ENCODE measurements around the gene MED9. TPM values are rescaled to one million over a fixed set of nuclear protein-coding genes. Genes with fewer than 3 reads are reported as not detected.

The MED9 gene
- total RNA-seq, 1 donor: 27.0 TPM

DNA sequence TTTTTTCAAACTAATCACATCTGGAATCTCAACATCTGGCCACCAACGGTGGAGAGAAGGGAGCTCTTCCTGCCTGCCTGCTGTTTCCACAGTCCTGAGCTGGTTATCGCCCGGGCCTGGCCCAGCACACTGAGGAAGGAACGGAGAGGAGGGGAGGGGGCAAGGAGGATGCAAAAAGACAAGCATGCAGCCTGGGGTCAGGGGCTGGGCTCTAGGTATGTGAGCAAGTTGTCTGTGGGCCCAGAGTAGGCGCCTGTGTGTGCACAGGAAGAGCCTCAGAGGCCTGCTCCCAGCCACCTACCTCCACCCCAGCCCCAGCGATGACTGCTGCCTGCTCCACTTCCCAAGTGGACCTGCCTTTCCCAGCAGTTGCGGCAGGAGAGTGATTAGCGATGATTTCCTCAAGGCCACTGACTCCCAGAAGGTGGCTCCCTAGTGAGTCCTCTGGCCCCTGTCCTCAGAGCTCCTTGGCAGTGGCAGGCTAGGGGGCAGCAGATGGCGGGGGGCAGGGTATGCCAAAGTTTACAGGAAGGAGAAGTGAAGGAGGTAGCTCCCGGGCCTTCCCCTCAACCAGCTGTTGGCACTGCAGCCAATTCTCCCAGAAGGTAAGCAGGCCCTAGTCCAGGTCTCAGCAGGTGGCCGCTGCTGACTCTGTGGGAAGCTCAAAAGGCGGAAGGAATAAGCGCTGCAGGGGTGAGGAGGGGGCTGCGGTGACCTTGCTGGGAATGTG, 46.4 kb downstream of the MED9 start:
- Histone ChIP-seq H3K9me3 (ENCODE audit: low read depth, low read length) (no peaks in the 10 kb centered on the region), H3K27me3 (ENCODE audit: insufficient read depth, low read length) (no peaks in the 10 kb centered on the region), H3K4me3 (ENCODE audit: low read length) (no peak overlapping the region), H3K4me1 (ENCODE audit: insufficient read depth, low read length) (no peaks in the 10 kb centered on the region)

DNA sequence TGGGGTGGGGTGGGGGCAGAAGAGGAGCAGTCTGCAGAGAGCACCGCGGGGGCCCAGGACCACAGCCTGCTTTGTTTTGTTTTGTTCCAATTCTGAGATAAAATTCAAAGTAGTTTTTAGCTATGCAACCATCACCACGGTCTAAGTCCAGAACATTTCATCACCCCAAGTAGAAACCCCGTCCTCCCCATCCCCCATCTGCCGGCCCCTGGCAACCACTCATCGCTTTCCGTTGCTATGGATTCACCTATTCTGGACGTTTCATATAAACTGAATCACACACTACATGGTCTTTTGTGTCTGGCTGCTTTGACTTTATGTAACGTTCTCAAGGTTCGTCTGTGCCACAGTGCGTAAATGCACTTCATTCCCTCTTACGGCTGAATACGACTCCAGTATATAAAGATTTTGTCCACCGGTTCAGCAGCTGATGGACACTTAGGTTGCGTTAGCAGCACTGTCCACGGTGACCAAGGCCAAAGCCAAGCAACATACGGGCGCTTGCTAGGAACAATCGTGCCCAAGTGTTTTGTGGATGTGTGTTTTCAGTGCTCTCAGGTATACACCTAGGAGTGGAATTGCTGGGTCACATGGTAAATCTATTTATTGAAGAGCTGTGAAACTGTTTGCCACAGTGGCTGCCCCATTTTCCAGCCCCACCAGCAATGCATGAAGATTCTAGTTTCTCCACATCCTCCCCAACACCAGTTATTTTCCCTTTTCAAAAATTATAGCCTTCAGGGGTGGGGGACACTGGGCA, 47.1 kb downstream of the MED9 start:
- H3K9me3 ChIP-seq (ENCODE audit: low read depth, low read length): no peaks in the 10 kb centered on the region
- no peaks in the 10 kb centered on the region for H3K4me1 ChIP-seq (ENCODE audit: insufficient read depth, low read length)
- no peaks in the 10 kb centered on the region for H3K27me3 ChIP-seq (ENCODE audit: insufficient read depth, low read length)
- no peak overlapping the region for H3K4me3 ChIP-seq (ENCODE audit: low read length)

DNA sequence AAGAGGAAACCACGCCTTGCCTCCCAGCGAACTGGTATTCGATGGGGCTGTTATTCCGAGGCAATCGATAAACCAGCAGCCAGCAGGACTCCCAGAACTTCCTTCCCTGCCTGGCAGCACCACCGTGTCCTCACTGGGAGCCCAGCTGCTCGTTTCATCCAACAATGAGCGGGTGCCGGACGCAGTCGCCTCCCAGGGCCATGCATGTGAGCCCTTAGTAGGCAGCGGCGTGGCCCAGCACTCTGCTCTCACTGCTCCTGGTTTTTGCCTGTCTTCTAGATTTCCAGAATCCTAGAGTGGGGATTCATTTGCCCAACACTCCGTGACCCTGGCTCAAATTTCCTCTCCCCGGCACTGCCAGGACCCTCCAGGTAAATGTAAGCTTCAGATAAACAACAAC, 48.5 kb downstream of the MED9 start:
- Histone ChIP-seq H3K4me1 (ENCODE audit: insufficient read depth, low read length) (no peaks in the 10 kb centered on the region), H3K9me3 (ENCODE audit: low read depth, low read length) (no peaks in the 10 kb centered on the region), H3K4me3 (ENCODE audit: low read length) (no peak overlapping the region), H3K27me3 (ENCODE audit: insufficient read depth, low read length) (no peaks in the 10 kb centered on the region)

DNA sequence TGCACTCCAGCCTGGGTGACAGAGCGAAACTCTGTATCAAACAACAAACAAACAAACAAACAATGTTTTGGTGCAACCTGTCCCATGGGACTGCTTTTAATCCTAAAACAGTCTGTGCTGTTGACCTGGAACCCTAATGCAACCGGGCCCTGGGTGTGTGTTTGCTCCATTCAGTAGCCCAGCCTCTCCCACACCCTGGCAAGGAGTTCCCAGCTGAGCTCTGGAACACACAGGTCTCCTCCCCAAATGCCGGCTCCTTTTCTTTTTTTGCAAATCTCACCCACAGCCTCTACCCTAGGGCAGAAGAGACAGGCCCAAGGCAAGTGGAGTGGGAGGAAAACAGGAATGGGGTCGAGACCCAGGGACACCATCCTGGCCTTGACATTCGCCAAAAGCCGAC, 49.2 kb downstream of the MED9 start:
- Histone ChIP-seq H3K9me3 (ENCODE audit: low read depth, low read length) (no peaks in the 10 kb centered on the region), H3K4me3 (ENCODE audit: low read length) (no peak overlapping the region), H3K4me1 (ENCODE audit: insufficient read depth, low read length) (no peaks in the 10 kb centered on the region), H3K27me3 (ENCODE audit: insufficient read depth, low read length) (no peaks in the 10 kb centered on the region)

DNA sequence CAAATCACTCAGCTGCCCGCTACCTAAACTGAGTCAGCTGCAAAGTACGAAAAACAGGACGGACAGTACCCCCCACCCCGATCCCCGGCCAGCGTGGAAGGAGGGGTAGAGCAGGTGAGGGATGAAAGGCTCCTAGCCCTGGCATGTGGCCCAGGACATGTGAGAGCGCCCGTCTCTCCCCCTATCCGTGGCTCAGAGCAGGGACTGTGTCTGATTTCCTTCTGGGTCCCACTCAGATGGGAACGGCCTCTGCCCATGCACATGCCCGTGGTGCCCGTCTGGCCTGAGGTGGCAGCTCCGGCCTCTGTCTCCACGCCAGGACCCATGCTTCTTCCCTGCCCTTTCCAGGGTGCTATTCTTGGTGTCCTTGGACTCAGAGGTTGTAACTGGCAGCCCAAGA, 49.6 kb downstream of the MED9 start:
- H3K27me3 ChIP-seq (ENCODE audit: insufficient read depth, low read length): no peaks in the 10 kb centered on the region
- no peaks in the 10 kb centered on the region for H3K4me1 ChIP-seq (ENCODE audit: insufficient read depth, low read length)
- H3K9me3 ChIP-seq (ENCODE audit: low read depth, low read length): no peaks in the 10 kb centered on the region
- H3K4me3 ChIP-seq (ENCODE audit: low read length): no peak overlapping the region

DNA sequence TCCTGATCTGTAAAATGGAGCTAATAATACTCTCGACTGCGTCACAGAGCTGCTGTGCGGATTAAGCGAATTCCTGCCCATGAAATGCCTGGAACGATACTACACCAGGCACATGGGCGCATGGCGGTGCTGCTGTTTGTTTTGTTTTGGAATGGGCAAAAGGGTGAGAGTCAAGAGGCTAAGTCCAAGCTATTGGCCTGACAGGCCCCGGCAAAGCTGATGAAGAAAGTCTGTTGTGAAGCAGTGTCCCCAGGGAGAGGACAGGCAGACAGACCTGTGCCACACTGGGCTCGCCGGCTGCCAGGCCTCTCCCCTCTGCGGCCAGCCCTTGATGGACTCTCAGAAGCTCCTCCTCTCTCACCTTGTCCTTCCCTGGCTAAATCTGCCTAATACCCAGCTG, 50.7 kb downstream of the MED9 start:
- no peaks in the 10 kb centered on the region for H3K9me3 ChIP-seq (ENCODE audit: low read depth, low read length)
- no peaks in the 10 kb centered on the region for H3K4me1 ChIP-seq (ENCODE audit: insufficient read depth, low read length)
- no peaks in the 10 kb centered on the region for H3K27me3 ChIP-seq (ENCODE audit: insufficient read depth, low read length)
- H3K4me3 ChIP-seq (ENCODE audit: low read length): no peak overlapping the region

DNA sequence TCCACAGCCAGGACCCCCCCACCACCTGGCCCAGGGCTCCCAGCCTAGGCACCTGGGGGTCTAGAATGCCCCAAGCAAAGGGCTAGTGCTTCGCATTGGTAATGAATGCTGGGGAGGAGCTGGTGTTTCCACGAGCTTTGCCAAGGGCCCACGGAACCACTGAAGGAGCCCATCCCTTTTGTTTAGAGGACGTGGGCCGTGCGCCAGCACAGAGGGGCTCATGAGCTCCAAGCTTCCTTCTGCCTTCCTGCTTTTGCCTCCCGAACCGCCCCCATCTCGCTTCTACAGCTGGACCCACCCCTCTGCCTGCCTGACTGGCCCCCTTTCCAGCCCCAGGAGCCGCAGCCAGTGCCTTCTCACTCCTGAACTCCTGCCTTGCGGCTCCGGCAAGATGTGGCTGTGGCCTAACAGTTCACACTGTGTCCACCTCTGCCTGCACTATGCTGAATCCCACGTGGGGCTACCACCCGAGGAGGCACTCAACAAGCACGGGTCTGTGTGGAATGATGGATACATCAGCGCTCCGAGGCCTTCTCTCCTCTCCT, 51.2 kb downstream of the MED9 start:
- Histone ChIP-seq H3K9me3 (ENCODE audit: low read depth, low read length) (no peaks in the 10 kb centered on the region), H3K27me3 (ENCODE audit: insufficient read depth, low read length) (no peaks in the 10 kb centered on the region), H3K4me3 (ENCODE audit: low read length) (no peak overlapping the region), H3K4me1 (ENCODE audit: insufficient read depth, low read length) (no peaks in the 10 kb centered on the region)

DNA sequence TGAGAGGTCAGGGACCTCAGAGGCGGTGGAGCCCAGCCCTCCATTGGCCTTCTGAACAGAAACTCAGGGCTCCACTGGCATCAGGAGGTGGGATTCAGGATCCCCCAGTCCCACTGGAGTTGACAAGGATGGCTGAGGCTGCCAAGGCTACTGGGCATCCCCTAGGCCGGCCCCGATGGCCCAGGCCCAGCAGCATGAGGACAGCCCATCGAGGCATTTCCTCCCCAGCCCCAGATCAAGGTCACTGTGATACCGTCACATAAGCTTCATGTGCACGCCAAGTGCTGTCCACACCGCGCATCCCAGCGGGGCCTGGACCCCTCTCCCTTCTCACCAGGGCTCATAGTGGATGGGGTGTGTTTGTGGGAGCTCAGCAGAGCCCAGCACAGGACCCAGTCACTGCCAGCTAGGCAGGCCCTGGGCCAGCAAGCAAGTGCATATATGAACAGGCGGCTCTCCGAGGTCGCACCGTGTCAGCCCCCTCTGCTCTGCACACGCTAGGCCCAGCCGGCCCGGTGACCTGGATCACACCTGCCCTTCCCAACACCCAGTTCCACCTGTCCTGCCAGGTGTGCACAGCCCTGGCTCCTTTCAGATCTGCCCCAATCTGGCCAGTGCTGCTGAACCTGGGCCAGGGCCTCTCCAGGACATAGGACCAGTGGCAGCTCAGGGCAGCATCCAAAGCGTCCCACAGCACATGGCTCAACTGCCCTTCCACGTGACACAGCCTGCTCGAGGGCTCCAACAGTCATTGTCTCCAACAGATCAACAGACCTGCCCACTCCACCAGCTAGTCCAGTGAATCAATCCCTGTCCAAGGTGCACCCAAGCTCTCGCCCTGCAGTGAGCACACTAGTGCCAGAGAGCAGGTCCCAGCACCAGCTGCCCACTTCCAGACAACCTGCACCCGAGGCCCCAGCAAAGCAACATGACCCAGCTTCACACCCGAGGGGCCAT, 52.2 kb downstream of the MED9 start:
- no peaks in the 10 kb centered on the region for H3K27me3 ChIP-seq (ENCODE audit: insufficient read depth, low read length)
- no peak overlapping the region for H3K4me3 ChIP-seq (ENCODE audit: low read length)
- H3K9me3 ChIP-seq (ENCODE audit: low read depth, low read length): no peaks in the 10 kb centered on the region

DNA sequence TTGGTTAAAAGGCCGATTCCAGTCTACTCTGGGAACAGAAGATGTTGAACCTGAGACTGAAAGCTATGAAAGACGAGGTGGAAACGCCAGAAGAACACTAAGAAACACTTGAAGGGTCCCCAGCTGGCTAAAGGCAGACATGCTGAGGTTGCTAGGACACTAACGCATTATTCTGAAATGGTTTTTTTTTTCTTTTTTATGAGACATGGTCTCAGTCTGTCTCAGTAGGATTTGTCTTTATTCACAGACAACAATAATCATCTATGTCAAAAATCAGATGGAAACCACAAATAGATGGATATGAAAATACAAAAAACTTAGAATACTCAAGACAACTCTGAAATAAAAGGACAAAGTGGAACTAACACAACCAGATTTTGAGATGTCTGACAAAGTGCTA, 54.4 kb downstream of the MED9 start:
- Histone ChIP-seq H3K4me1 (ENCODE audit: insufficient read depth, low read length) (no peaks in the 10 kb centered on the region), H3K4me3 (ENCODE audit: low read length) (no peak overlapping the region), H3K9me3 (ENCODE audit: low read depth, low read length) (no peaks in the 10 kb centered on the region), H3K27me3 (ENCODE audit: insufficient read depth, low read length) (no peaks in the 10 kb centered on the region)

More for the DNA sequence above, 52.2 kb downstream of the MED9 start:
- no peaks in the 10 kb centered on the region for H3K4me1 ChIP-seq (ENCODE audit: insufficient read depth, low read length)

DNA sequence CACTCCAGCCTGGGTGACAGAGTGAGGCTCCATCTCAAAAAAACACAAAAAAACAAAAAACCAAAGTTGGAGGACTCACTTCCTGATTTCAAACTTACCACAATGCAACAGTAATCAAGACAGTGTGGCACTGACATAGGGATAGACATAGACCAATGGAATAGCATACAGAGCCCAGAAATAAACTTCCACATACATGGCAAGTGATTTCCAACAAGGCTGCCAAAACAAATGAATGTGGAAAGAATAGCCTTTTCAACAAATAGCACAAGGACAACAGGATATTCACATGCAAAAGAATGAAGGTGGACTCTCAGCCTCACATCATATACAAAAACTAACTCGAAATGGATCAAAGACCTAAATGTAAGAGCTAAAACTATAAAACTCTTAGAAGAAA, 56.2 kb downstream of the MED9 start:
- Histone ChIP-seq H3K4me3 (ENCODE audit: low read length) (no peak overlapping the region), H3K9me3 (ENCODE audit: low read depth, low read length) (no peaks in the 10 kb centered on the region), H3K27me3 (ENCODE audit: insufficient read depth, low read length) (no peaks in the 10 kb centered on the region), H3K4me1 (ENCODE audit: insufficient read depth, low read length) (no peaks in the 10 kb centered on the region)

DNA sequence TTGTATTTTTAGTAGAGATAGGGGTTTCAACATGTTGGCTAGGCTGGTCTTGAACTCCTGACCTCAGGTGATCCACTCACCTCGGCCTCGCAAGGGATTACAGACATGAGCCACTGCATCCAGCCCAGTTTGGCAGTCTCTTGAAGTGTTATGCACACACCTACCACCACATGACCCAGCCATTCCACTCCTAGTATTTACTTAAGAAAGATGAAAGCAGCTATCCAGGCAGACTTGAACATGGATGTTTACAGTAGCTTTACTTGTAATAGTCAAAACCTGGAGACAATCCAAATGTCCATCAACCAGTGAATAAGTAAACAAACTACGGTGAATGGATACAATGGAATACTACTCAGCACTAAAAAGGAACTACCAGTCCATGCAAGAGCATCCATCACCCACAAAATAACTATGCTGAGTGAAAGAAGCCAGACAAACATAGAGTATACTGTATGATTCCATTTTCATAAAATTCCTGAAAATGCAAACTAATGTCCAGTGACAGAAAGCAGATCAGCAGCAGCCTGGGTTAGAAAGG, 57.2 kb downstream of the MED9 start:
- Histone ChIP-seq H3K27me3 (ENCODE audit: insufficient read depth, low read length) (no peaks in the 10 kb centered on the region), H3K4me3 (ENCODE audit: low read length) (no peak overlapping the region), H3K9me3 (ENCODE audit: low read depth, low read length) (no peaks in the 10 kb centered on the region), H3K4me1 (ENCODE audit: insufficient read depth, low read length) (no peaks in the 10 kb centered on the region)

DNA sequence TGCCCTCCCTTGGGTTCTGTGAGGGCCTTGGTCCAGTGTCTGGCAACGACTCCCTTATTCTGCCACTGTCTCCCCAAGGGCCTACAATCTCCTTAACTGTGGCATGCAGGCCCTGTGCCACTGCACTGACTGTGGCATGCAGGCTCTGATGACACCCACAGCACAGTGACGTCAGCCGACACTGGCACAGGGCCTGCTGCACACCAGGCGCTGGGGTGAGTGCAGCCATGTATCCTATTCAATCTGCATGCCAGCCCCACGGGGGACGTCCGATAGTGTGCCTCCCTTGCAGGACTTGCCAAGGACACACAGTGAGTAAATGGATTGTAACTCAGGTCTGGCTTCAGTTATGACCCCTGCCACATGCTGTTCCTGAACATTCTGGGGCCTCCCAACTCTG, 59.2 kb downstream of the MED9 start:
- H3K27me3 ChIP-seq (ENCODE audit: insufficient read depth, low read length): no peaks in the 10 kb centered on the region
- H3K4me3 ChIP-seq (ENCODE audit: low read length): no peak overlapping the region
- H3K9me3 ChIP-seq (ENCODE audit: low read depth, low read length): no peaks in the 10 kb centered on the region
- H3K4me1 ChIP-seq (ENCODE audit: insufficient read depth, low read length): no peaks in the 10 kb centered on the region

DNA sequence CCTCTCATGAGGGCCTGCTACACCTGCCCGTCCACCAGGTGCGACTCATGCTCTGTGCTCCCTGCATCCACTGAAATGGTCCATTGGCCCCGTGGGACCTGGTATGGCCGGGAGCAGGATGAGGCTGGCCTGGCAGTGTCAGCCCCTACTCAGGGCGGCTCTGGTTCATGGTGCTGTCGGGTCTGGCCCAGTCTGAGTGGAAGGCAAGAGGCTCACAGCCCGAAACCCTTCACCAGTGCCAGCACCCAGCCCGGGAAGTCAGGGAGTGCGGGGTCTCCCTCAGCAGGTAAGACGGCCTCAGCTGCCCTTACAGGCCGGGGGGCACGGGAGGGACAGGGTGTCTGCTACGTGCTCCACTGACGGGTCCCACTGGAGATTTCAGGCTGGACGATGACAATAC, 59.9 kb downstream of the MED9 start:
- H3K27me3 ChIP-seq (ENCODE audit: insufficient read depth, low read length): no peaks in the 10 kb centered on the region
- no peak overlapping the region for H3K4me3 ChIP-seq (ENCODE audit: low read length)
- no peaks in the 10 kb centered on the region for H3K4me1 ChIP-seq (ENCODE audit: insufficient read depth, low read length)
- H3K9me3 ChIP-seq (ENCODE audit: low read depth, low read length): no peaks in the 10 kb centered on the region

DNA sequence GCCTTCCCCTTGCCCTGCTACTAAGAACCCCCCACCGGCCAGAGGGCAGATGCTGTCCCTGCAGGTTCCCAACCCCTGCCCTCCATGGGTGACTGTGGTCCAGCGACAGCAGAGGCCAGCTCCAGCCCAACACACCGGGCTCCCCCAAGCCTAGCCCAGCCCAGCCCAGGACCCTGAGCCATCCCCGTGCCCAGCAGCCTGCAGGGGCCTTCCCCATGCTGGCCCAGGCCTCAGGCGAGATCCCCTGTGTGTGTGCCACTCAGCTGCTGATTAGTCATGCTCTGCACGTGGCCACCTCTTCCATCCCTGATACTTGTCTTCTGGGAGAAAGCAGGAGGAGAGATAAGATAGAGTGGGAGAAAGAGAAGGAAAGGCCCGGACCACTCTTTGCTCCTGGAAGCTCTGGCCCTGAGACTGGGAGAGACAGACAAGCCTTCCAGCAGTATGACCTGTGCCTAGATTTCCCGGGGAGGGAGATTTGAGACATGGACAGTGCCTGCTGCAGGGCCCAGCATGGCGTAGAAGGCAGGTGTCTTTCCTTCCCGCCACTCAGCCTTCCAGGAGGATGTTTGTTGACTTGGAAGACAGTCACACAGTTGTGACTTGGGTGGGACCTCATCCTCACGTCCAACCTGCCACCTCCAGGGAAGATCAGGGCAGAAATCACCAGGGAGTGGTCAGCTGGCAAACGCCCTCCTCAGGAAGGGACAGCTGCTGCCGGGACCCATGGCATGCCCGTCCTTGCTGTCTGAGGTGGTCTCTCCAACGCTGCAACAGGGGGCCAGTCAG, 60.7 kb downstream of the MED9 start:
- no peaks in the 10 kb centered on the region for H3K9me3 ChIP-seq (ENCODE audit: low read depth, low read length)
- no peak overlapping the region for H3K4me3 ChIP-seq (ENCODE audit: low read length)
- no peaks in the 10 kb centered on the region for H3K27me3 ChIP-seq (ENCODE audit: insufficient read depth, low read length)
- no peaks in the 10 kb centered on the region for H3K4me1 ChIP-seq (ENCODE audit: insufficient read depth, low read length)
